HepG2 (cell line): ENCODE results near the gene BRAF. TPM values are rescaled to one million over a fixed set of nuclear protein-coding genes. Genes with fewer than 3 reads are reported as not detected.
A peak's percentile ranks its signal among the peaks of the same experiment; 100 is the strongest.

ENCODE experiments used
- BCL6 ChIP-seq: IDR thresholded peaks from 2 replicates; pipeline ENCODE4 v1.6.1; 2016; ENCODE audit warnings: missing genetic modification reagents, missing compliant biosample characterization
- BCLAF1 ChIP-seq: fragments of 450-650 bp; IDR thresholded peaks from 2 replicates; pipeline ENCODE4 v1.6.1; 2017; ENCODE audit warnings: mild to moderate bottlenecking
- BHLHE40 ChIP-seq: IDR thresholded peaks from 2 replicates; pipeline ENCODE4 v1.6.1; 2011; ENCODE audit warnings: low read length, improper control_type of control experiment
- CEBPB ChIP-seq: IDR thresholded peaks from 2 replicates; pipeline ENCODE4 v1.6.1; 2011; ENCODE audit warnings: low read depth, low read length, improper control_type of control experiment, borderline replicate concordance
- FOXJ3 ChIP-seq: sonication (generic); formaldehyde crosslinking; IDR thresholded peaks from 2 replicates; pipeline ENCODE4 v1.4.0; 2020; ENCODE audit warnings: missing genetic modification reagents, mild to moderate bottlenecking, borderline replicate concordance
- GLI4 ChIP-seq: sonication (generic); formaldehyde crosslinking; IDR thresholded peaks from 2 replicates; pipeline ENCODE4 v1.5.1; 2020; ENCODE audit warnings: missing genetic modification reagents, mild to moderate bottlenecking, moderate library complexity, borderline replicate concordance
- MEIS2 ChIP-seq: sonication (generic); formaldehyde crosslinking; IDR thresholded peaks from 2 replicates; pipeline ENCODE4 v1.9.0; 2021; ENCODE audit warnings: mild to moderate bottlenecking, missing genetic modification reagents
- RNF2 ChIP-seq: fragments of 450-650 bp; conservative IDR thresholded peaks from 2 replicates; pipeline ENCODE4 v1.6.1; 2016; ENCODE audit warnings: low read depth
- SATB2 ChIP-seq: sonication (generic); formaldehyde crosslinking; IDR thresholded peaks from 2 replicates; pipeline ENCODE4 v1.5.0; 2020; ENCODE audit warnings: missing genetic modification reagents
- SMC3 ChIP-seq: IDR thresholded peaks from 2 replicates; pipeline ENCODE4 v1.6.1; 2011; ENCODE audit warnings: low read length, improper control_type of control experiment
- ZKSCAN1 ChIP-seq: fragments of 150-350 bp; IDR thresholded peaks from 2 replicates; pipeline ENCODE4 v1.6.1; 2014; ENCODE audit warnings: low read length
- ZNF235 ChIP-seq: sonication (generic); formaldehyde crosslinking; IDR thresholded peaks from 2 replicates; pipeline ENCODE4 v1.8.1; 2023; ENCODE audit warnings: mild to moderate bottlenecking, missing genetic modification reagents, borderline replicate concordance
- ZNF317 ChIP-seq: sonication (generic); formaldehyde crosslinking; IDR thresholded peaks from 2 replicates; pipeline ENCODE4 v1.5.0; 2020; ENCODE audit warnings: mild to moderate bottlenecking, missing genetic modification reagents
- ZNF614 ChIP-seq: IDR thresholded peaks from 2 replicates; pipeline ENCODE4 v1.6.1; 2018; ENCODE audit warnings: missing biosample characterization, missing genetic modification reagents, inconsistent platforms, borderline replicate concordance
- ZNF772 ChIP-seq: sonication (generic); formaldehyde crosslinking; IDR thresholded peaks from 2 replicates; pipeline ENCODE4 v1.5.0; 2020; ENCODE audit warnings: mild to moderate bottlenecking, missing genetic modification reagents
- ZNF777 ChIP-seq: sonication (generic); formaldehyde crosslinking; IDR thresholded peaks from 2 replicates; pipeline ENCODE4 v1.4.0; 2020; ENCODE audit warnings: missing genetic modification reagents
- polyA plus RNA-seq, 8 experiments: library from polyadenylated mRNA; depleted of rRNA in 3 of 8; stranded (reverse) in 7 of 8; unstranded in 1 of 8; fragments of >200 nt; fragmentation: Illumina TruSeq in 4 of 8; extraction: Trizol in 4 of 8; gene quantifications; 2 replicates each; pipeline versions ENCODE4 v1.2.1 to v1.2.3, GENCODE V29; 2011 to 2016; ENCODE audit warnings: low read depth in 4 of 8, missing spikeins in 1 of 8, mixed read lengths in 1 of 8; ENCODE audit not compliant: insufficient read depth in 1 of 8
- total RNA-seq, 5 experiments: library from RNA; depleted of rRNA; stranded (reverse); fragments of >200 nt; fragmentation: Illumina TruSeq; extraction: Trizol; gene quantifications; 2 replicates each; pipeline ENCODE4 v1.2.3, GENCODE V29; 2016; ENCODE audit warnings: low read depth in 1 of 5
- TF ChIP-seq, protein P1 (sequence below): IDR thresholded peaks from 2 replicates; pipeline ENCODE4 v1.6.1; 2016; ENCODE audit warnings: missing biosample characterization, missing genetic modification reagents, low read depth
- TF ChIP-seq, protein P2 (sequence below): sonication (generic); formaldehyde crosslinking; IDR thresholded peaks from 2 replicates; pipeline ENCODE4 v1.4.0; 2020; ENCODE audit warnings: missing genetic modification reagents, borderline replicate concordance
- TF ChIP-seq, protein P3 (sequence below): sonication (generic); formaldehyde crosslinking; conservative IDR thresholded peaks from 2 replicates; pipeline ENCODE4 v1.4.0; 2020; ENCODE audit warnings: missing genetic modification reagents

BRAF gene
- total and polyA plus RNA-seq, 2 of the 13 experiments (the other 11 are each of a cell fraction or from before 2014, with no cell fraction given): 12.5 to 13.4 TPM

- TF ChIP-seq RNF2 (no peak), ZKSCAN1 (no peak), ZNF317 (CRISPR knock-in tag) (peak; percentile 44), ZNF772 (CRISPR knock-in tag) (peak; percentile 20; the same call in 1 of the 2 replicates), SATB2 (CRISPR knock-in tag) (0 out of 2 replicates have a peak, but pooled peaks have one; percentile 47), MEIS2 (peak; percentile 58; the same call in 1 of the 2 replicates), BHLHE40 (no peak), CEBPB (peak; percentile 96), SMC3 (0 out of 2 replicates have a peak, but pooled peaks have one; percentile 17), ZNF777 (CRISPR knock-in tag) (peak; percentile 53; the same call in 1 of the 2 replicates), ZNF614 (CRISPR knock-in tag) (peak; percentile 78; the same call in 1 of the 2 replicates), ZNF235 (CRISPR knock-in tag) (no peak), FOXJ3 (CRISPR knock-in tag) (peak; percentile 92), GLI4 (CRISPR knock-in tag) (no peak), BCLAF1 (no peak), BCL6 (CRISPR knock-in tag) (peak; percentile 78)
- TF ChIP-seq, protein P1, sequence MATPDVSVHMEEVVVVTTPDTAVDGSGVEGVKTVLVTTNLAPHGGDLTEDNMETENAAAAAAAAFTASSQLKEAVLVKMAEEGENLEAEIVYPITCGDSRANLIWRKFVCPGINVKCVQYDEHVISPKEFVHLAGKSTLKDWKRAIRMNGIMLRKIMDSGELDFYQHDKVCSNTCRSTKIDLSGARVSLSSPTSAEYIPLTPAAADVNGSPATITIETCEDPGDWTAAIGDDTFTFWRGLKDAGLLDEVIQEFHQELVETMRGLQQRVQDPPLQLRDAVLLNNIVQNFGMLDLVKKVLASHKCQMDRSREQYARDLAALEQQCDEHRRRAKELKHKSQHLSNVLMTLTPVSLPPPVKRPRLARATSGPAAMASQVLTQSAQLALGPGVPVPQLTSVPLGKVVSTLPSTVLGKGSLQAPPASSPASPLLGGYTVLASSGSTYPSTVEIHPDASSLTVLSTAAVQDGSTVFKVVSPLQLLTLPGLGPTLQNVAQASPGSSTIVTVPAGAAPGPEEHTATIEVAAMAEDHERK (CRISPR knock-in tag): no peak
- TF ChIP-seq, protein P2, sequence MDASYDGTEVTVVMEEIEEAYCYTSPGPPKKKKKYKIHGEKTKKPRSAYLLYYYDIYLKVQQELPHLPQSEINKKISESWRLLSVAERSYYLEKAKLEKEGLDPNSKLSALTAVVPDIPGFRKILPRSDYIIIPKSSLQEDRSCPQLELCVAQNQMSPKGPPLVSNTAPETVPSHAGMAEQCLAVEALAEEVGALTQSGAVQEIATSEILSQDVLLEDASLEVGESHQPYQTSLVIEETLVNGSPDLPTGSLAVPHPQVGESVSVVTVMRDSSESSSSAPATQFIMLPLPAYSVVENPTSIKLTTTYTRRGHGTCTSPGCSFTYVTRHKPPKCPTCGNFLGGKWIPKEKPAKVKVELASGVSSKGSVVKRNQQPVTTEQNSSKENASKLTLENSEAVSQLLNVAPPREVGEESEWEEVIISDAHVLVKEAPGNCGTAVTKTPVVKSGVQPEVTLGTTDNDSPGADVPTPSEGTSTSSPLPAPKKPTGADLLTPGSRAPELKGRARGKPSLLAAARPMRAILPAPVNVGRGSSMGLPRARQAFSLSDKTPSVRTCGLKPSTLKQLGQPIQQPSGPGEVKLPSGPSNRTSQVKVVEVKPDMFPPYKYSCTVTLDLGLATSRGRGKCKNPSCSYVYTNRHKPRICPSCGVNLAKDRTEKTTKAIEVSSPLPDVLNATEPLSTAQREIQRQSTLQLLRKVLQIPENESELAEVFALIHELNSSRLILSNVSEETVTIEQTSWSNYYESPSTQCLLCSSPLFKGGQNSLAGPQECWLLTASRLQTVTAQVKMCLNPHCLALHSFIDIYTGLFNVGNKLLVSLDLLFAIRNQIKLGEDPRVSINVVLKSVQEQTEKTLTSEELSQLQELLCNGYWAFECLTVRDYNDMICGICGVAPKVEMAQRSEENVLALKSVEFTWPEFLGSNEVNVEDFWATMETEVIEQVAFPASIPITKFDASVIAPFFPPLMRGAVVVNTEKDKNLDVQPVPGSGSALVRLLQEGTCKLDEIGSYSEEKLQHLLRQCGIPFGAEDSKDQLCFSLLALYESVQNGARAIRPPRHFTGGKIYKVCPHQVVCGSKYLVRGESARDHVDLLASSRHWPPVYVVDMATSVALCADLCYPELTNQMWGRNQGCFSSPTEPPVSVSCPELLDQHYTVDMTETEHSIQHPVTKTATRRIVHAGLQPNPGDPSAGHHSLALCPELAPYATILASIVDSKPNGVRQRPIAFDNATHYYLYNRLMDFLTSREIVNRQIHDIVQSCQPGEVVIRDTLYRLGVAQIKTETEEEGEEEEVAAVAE: no peak; the same call in 1 of the 2 replicates
- TF ChIP-seq, protein P3, sequence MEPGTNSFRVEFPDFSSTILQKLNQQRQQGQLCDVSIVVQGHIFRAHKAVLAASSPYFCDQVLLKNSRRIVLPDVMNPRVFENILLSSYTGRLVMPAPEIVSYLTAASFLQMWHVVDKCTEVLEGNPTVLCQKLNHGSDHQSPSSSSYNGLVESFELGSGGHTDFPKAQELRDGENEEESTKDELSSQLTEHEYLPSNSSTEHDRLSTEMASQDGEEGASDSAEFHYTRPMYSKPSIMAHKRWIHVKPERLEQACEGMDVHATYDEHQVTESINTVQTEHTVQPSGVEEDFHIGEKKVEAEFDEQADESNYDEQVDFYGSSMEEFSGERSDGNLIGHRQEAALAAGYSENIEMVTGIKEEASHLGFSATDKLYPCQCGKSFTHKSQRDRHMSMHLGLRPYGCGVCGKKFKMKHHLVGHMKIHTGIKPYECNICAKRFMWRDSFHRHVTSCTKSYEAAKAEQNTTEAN: peak; percentile 50; the same call in 1 of the 2 replicates
These were observed 48.4 kb upstream of the BRAF start (continued) for GRCh38 chr7:140972876-140973829.
